Measurements from ENCODE around the gene TTPAL. TPM values are rescaled to one million over a fixed set of nuclear protein-coding genes. Genes with fewer than 3 reads are reported as not detected.

Gene TTPAL
- total RNA-seq, 1 experiment from 2014 or later, result 35.4 TPM

DNA sequence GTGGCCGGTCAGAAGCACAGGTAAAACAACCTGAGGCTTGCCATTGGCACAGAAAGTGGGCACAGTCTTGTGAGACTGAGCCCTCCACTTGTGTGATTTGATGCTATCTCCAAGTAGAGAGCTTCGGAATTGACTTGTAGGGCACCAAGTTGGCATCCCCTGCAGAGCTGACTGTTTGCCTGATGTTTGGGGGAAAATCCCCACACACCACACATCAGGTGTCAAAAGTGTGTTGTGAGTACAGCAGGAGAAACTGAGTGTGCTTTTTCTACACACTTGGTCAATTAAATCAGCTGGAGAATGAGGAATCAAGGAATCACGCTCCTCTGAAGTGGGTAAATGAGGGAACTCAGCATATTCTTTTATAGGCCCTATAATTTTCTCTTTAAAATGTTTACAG lies 45.2 kb downstream of the TTPAL start:
- intact Hi-C loops (cut with micrococcal nuclease), result loop anchor here (5.0 to 10.0 kb wide), 3 partner anchors 46 to 214 kb away; partner anchors contain the start of gene TTPAL
- no TSS peak for BruUV-seq (replicated peaks)
- Mint-ChIP-seq H3K27ac (ENCODE audit: low read depth, unreplicated experiment) (peak overlapping the region; percentile 95), H3K36me3 (ENCODE audit: insufficient read depth, unreplicated experiment) (peaks cover 27% of the 10 kb centered on the region), H3K4me1 (ENCODE audit: insufficient read depth, unreplicated experiment) (peaks cover 30% of the 10 kb centered on the region), H3K9me3 (ENCODE audit: unreplicated experiment) (no peaks in the 10 kb centered on the region), H3K4me3 (ENCODE audit: unreplicated experiment) (peak overlapping the region; percentile 84), H3K27me3 (ENCODE audit: insufficient read depth, unreplicated experiment) (no peaks in the 10 kb centered on the region)
- ChIA-PET POLR2A (interaction anchor here (0.7 to 4.9 kb wide), 29 partner anchors 9 to 314 kb away, joined by 3 to 62 read pairs (median 6); partner anchors contain the start of genes ADA and TTPAL), CTCF (interaction anchor here (0.6 to 3.2 kb wide), 12 partner anchors 12 to 308 kb away, joined by 3 to 31 read pairs (median 4); partner anchors contain the start of gene FITM2)
- no peak for DNase-seq (ENCODE audit: unreplicated experiment)
- TF ChIP-seq, protein P1, sequence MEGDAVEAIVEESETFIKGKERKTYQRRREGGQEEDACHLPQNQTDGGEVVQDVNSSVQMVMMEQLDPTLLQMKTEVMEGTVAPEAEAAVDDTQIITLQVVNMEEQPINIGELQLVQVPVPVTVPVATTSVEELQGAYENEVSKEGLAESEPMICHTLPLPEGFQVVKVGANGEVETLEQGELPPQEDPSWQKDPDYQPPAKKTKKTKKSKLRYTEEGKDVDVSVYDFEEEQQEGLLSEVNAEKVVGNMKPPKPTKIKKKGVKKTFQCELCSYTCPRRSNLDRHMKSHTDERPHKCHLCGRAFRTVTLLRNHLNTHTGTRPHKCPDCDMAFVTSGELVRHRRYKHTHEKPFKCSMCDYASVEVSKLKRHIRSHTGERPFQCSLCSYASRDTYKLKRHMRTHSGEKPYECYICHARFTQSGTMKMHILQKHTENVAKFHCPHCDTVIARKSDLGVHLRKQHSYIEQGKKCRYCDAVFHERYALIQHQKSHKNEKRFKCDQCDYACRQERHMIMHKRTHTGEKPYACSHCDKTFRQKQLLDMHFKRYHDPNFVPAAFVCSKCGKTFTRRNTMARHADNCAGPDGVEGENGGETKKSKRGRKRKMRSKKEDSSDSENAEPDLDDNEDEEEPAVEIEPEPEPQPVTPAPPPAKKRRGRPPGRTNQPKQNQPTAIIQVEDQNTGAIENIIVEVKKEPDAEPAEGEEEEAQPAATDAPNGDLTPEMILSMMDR (IDR thresholded peaks at IDR 0.05; ENCODE audit: unreplicated experiment), result no peak

DNA sequence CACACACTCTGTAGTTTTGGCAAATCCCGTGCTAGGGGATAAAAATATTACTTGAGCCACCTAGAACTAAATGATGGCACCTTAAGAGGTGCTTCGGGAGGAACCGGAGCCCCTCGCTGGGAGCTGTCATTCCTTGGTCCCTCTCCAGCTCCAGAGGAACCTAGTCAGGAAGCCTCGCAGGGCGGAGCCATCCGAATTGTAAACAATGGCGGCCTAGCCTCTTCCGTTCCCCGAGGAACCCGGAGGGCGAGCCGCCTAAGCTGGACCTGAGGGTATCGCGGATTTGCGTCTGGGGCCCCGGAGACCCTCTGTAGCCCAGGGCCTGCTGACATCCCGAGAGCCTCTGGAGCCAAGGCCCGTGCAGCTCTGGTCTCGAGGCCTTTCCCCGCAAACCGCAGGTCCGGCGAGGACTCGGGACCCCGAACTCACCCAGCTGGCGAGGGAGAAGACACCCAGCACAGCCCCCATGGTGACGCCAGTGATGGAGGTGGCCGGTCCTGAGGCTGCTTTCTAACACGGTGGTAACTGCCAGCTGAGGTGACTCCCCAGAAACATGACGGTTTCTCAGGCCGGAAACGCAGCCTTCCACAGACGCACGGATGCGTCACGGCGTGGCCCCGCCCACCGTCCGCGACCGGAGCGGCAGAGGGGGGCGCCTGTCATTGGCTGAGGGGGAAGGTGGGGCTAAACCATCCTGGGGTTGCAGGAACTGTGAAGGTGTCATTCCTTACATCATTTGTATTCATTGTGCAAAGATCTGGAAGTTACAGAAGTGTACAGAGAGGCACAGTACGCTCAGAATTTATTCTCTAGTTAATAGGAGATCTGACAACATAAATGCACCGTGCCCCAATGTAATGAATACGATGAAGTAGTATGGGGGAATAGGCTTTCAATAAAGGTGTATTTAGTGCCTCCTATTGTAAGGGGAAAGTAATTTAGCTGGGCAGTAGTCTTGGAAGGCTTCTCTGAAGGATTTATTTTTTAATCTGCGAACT lies 46.1 kb downstream of the TTPAL start, which contains the start of gene SERINC3:
SERINC3 (minus strand) TSS at position 587 of the 998 bp plus-strand sequence; CDS start at position 468, 119 bp downstream.
- Mint-ChIP-seq H3K27me3 (ENCODE audit: insufficient read depth, unreplicated experiment) (no peaks in the 10 kb centered on the region), H3K9me3 (ENCODE audit: unreplicated experiment) (no peaks in the 10 kb centered on the region), H3K27ac (ENCODE audit: low read depth, unreplicated experiment) (peak within 1 kb of the TSS; percentile 95), H3K4me1 (ENCODE audit: insufficient read depth, unreplicated experiment) (peaks cover 35% of the 10 kb centered on the region), H3K36me3 (ENCODE audit: insufficient read depth, unreplicated experiment) (peaks cover 22% of the 10 kb centered on the region), H3K4me3 (ENCODE audit: unreplicated experiment) (peak within 1 kb of the TSS; percentile 84)
- TSS peak; percentile 59 for BruUV-seq (replicated peaks)
- TF ChIP-seq, protein P1 (IDR thresholded peaks at IDR 0.05; ENCODE audit: unreplicated experiment), result no peak
- intact Hi-C loops (cut with micrococcal nuclease), result loop anchor here (2.0 to 10.0 kb wide), 4 partner anchors 25 to 213 kb away; partner anchors contain the start of gene TTPAL
- DNase-seq (ENCODE audit: unreplicated experiment), result peak; percentile 95
- ChIA-PET POLR2A (interaction anchor here (0.6 to 4.9 kb wide), 37 partner anchors 10 to 334 kb away, joined by 3 to 62 read pairs (median 5); partner anchors contain the start of genes ADA and TTPAL), CTCF (interaction anchor here (0.6 to 3.2 kb wide), 9 partner anchors 9 to 211 kb away, joined by 3 to 31 read pairs (median 3); partner anchors contain the start of gene FITM2)

GRCh38 chr20:44522841-44523240 lies 47.2 kb downstream of the TTPAL start:
- CTCF ChIA-PET, result interaction anchor here (0.7 to 1.6 kb wide), 3 partner anchors 19 to 33 kb away, joined by 3 read pairs; no protein-coding TSS in a partner anchor

More at GRCh38 chr20:44522841-44523240, 47.2 kb downstream of the TTPAL start:
- Mint-ChIP-seq H3K9me3 (ENCODE audit: unreplicated experiment) (no peaks in the 10 kb centered on the region), H3K4me3 (ENCODE audit: unreplicated experiment) (no peak overlapping the region), H3K36me3 (ENCODE audit: insufficient read depth, unreplicated experiment) (peaks cover 11% of the 10 kb centered on the region), H3K4me1 (ENCODE audit: insufficient read depth, unreplicated experiment) (peaks cover 32% of the 10 kb centered on the region), H3K27ac (ENCODE audit: low read depth, unreplicated experiment) (peak overlapping the region; percentile 95), H3K27me3 (ENCODE audit: insufficient read depth, unreplicated experiment) (no peaks in the 10 kb centered on the region)
- no TSS peak for BruUV-seq (replicated peaks)
- intact Hi-C loops (cut with micrococcal nuclease), result loop anchor here (2.0 to 10.0 kb wide), 4 partner anchors 26 to 212 kb away; partner anchors contain the start of gene TTPAL
- TF ChIP-seq, protein P1 (IDR thresholded peaks at IDR 0.05; ENCODE audit: unreplicated experiment), result no peak
- DNase-seq (ENCODE audit: unreplicated experiment), result no peak
- POLR2A ChIA-PET, result interaction anchor here (0.7 to 4.9 kb wide), 14 partner anchors 9 to 315 kb away, joined by 3 to 62 read pairs (median 8); partner anchors contain the start of gene TTPAL
